Measurements from ENCODE around the gene SLC17A9. TPM values are rescaled to one million over a fixed set of nuclear protein-coding genes. Genes with fewer than 3 reads are reported as not detected.

The SLC17A9 gene
- total and polyA plus RNA-seq, 2 of the 8 experiments (the other 6 are each of a cell fraction or from before 2014, with no cell fraction given): 23.5 to 35.2 TPM

DNA sequence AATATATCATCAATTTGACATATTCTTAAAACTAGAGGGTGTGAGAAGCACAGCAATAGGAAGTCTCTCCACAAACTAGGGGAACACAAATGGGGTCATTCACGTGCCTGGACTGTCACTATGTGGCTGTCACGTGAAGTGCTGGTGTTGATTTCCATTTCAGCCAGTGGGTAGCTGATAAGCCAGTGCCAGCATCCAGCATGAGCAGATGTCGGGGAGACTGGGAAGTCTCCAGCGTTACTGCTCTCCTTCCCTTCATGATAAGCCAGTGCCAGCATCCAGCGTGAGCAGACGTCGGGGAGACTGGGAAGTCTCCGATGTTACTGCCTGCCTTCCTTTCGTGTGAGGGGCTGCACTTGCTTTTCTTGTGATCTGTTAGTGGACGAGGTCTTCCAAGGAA, 5.6 kb upstream of the SLC17A9 start:
- Histone ChIP-seq H3K9ac (replicated peaks in 1 of 4; ENCODE audit: extremely low read depth in 1 of 4, low read depth in 3 of 4, low read length in 3 of 4) (0 out of 7 replicates have a peak overlapping the region, but pooled peaks of 1 of the 4 experiments have one; percentile 20), H3K4me3 (ENCODE audit: extremely low read depth in 1 of 4, insufficient read depth in 2 of 4, low read depth in 3 of 4, low read length in 4 of 4) (no peak overlapping the region), H3K56ac (replicated peaks; ENCODE audit: insufficient read length, low read depth, low read length) (no peak overlapping the region), H3K23ac (ENCODE audit: insufficient read length) (no peak overlapping the region), H3K14ac (ENCODE audit: insufficient read length) (no peak overlapping the region), H3K36me3 (ENCODE audit: control insufficient read depth in 2 of 4, insufficient read depth in 4 of 4, low read length in 3 of 4) (peaks cover 27 to 66% (median 49%) of the 10 kb centered on the region in 4 experiments), H2BK12ac (ENCODE audit: low read depth, low read length) (no peak overlapping the region), H2AK5ac (ENCODE audit: low read depth, low read length) (no peak overlapping the region), H3K4ac (replicated peaks; ENCODE audit: insufficient read length, low read depth, low read length) (no peak overlapping the region), H3K79me2 (ENCODE audit: control insufficient read depth in 1 of 2, insufficient read depth in 2 of 2, low read length in 2 of 2) (peaks cover 0 to 56% of the 10 kb centered on the region in 2 experiments), H4K20me1 (replicated peaks in 1 of 2; ENCODE audit: control insufficient read depth in 1 of 2, insufficient read depth in 2 of 2, low read length in 2 of 2) (peaks cover 3 to 24% of the 10 kb centered on the region in 2 experiments), H3K4me1 (replicated peaks in 1 of 4; ENCODE audit: control insufficient read depth in 3 of 4, insufficient read depth in 4 of 4, low read length in 3 of 4) (no peaks in the 10 kb centered on the region), H2BK15ac (ENCODE audit: low read length) (no peak overlapping the region), H3K79me1 (ENCODE audit: low read depth, low read length) (peaks cover 10% of the 10 kb centered on the region; the same call in 1 of the 2 replicates), H3K9me3 (ENCODE audit: insufficient read depth in 2 of 2, low read depth in 1 of 2, low read length in 1 of 2) (no peaks in the 10 kb centered on the region), H3K27ac (ENCODE audit: low read depth, low read length) (no peak overlapping the region), H3K23me2 (ENCODE audit: low read depth, low read length) (no peaks in the 10 kb centered on the region), H4K91ac (replicated peaks; ENCODE audit: insufficient read length, low read length) (no peak overlapping the region), H2AFZ (ENCODE audit: low read length) (no peak overlapping the region), H3K18ac (ENCODE audit: extremely low read depth, low read length) (no peak overlapping the region), H4K8ac (ENCODE audit: extremely low read depth, insufficient read depth, low read length) (no peak overlapping the region), H4K5ac (ENCODE audit: insufficient read length, low read depth, low read length) (no peak overlapping the region), H2BK5ac (ENCODE audit: low read depth, low read length) (no peak overlapping the region), H2BK20ac (ENCODE audit: low read length) (no peak overlapping the region), H2BK120ac (replicated peaks; ENCODE audit: low read depth, low read length) (no peak overlapping the region), H3K27me3 (replicated peaks in 1 of 4; ENCODE audit: control insufficient read depth in 3 of 4, extremely low read depth in 1 of 4, insufficient read depth in 3 of 4, low read length in 3 of 4) (no peaks in the 10 kb centered on the region), H3K4me2 (ENCODE audit: insufficient read depth in 1 of 2, low read depth in 2 of 2, low read length in 2 of 2) (no peak overlapping the region)
- ChIA-PET CTCF (ENCODE audit: partially characterized antibody) (interaction anchor here (1.1 to 7.0 kb wide), 3 partner anchors 32 to 44 kb away, joined by 3 to 50 read pairs (median 26); no protein-coding TSS in a partner anchor), POLR2A (ENCODE audit: partially characterized antibody) (interaction anchor here (1.1 to 19.4 kb wide), 3 partner anchors 8 to 27 kb away, joined by 3 to 363 read pairs (median 59); partner anchors contain the start of genes DIDO1 and GID8)
- no peak for DNase-seq (ENCODE audit: low read depth in 1 of 2, low spot score in 2 of 2)
- WGBS, 2 experiments (ENCODE audit: extremely low coverage in 1 of 2, insufficient coverage in 1 of 2, insufficient read length in 1 of 2, insufficient replicate concordance in 2 of 2, low coverage in 1 of 2, low lambda C conversion rate in 2 of 2, missing lambda C conversion rate in 1 of 2): 91% methylated on average over 10 of the region's 10 CpGs; no CpG with 5 or more reads in 1 of the 2 experiments
- TF ChIP-seq RNF2 (IDR thresholded peaks at IDR 0.05; ENCODE audit: borderline replicate concordance, low read depth, low read length, missing control alignments, poor library complexity, severe bottlenecking): no peak
- TF ChIP-seq BCL11A (IDR thresholded peaks at IDR 0.05; ENCODE audit: low read depth in 2 of 2, low read length in 2 of 2): no peak
- TF ChIP-seq SP4 (IDR thresholded peaks at IDR 0.05; ENCODE audit: low read length): no peak
- no peak for TF ChIP-seq SIX5 (IDR thresholded peaks at IDR 0.05; ENCODE audit: low read depth, low read length)
- TF ChIP-seq RXRA (IDR thresholded peaks at IDR 0.05; ENCODE audit: insufficient read depth, low read depth, low read length): no peak
- no peak for TF ChIP-seq JUND (IDR thresholded peaks at IDR 0.05; ENCODE audit: low read length)
- no peak for FAIRE-seq

Data from H1 (cell line).